ENCODE results near the gene TRIM52. TPM values are rescaled to one million over a fixed set of nuclear protein-coding genes. Genes with fewer than 3 reads are reported as not detected.

The TRIM52 gene
- total and polyA plus RNA-seq, 2 donors = 13.8 to 14.1 TPM

DNA sequence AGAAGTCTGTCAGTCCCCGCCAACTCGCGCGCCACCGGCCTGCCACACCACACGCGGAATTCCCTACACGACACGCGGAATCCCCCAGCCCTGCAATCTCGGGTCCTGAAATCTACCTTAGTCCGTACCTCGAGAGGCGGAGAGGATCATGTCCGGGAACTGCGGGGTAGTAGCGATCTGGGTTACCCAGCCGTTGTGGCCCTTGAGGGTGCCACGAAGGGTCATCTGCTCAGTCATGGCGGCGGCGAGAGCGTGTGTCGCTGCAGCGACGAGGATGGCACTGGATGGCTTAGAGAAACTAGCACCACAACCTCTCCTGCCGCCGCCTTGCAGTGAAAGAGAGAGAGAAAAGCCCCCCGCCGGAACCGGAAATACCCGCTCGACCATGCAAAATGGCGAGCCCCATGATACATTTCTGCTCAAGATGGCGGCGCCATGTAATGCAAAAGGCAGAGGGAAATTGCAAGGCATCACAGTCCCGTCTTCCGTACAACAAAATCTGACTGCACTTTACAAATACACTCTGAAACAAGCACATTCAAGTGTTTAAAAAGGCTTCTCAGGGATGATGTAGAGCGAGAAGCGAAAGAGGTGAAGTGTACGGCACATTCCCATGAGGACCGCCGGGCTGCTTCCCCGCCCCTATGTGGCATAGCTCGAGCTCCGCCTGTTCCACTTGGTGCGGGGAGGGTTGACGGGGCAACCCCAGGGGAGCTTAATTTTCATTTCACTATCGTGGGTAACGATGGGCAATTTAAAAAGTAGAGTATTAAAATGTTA, 17.2 kb downstream of the TRIM52 start, which contains the start of gene RACK1:
TSS of gene RACK1 (minus strand) at position 343 of the 780 bp plus-strand sequence. CDS start at position 237, 106 bp downstream.
- DNase-seq (ENCODE audit: extremely low spot score) = peak; percentile 91
- under 1% methylated on average over 50 of the region's 50 CpGs for WGBS

DNA sequence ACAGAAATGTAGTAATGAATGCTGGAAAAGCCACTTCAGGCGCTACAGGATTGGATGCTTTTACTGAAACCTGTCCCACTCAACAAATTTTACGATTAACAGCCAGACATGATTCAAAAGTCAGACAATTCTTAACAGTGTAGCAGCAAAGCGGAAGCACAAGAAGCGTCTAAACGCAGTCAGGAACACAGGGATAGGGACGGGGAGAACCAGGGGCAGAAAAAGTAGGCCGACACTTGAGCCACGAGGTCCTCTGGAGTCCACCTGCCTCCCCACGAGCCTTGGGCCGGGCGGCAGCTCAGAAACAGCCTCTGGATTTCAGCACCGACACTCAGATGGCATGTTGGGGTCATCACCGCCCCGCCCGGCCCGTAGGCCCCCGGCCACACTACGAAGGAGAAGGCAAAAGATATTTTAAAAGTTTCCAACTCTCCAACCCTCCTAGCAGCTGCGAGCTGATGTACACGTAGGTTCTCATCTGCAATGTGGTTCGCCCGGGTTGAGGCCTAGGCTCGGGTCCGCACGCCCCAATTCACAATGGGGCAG, 17.9 kb downstream of the TRIM52 start:
- DNase-seq (ENCODE audit: extremely low spot score) = no peak
- 1% methylated on average over 25 of the region's 25 CpGs for WGBS
- H3K4me1 ChIP-seq (ENCODE audit: insufficient read depth) = peaks cover 2% of the 10 kb centered on the region

More for the DNA sequence above, 17.2 kb downstream of the TRIM52 start, which contains the start of gene RACK1:
- peaks cover 2% of the 10 kb centered on the region for H3K4me1 ChIP-seq (ENCODE audit: insufficient read depth)
- H3K36me3 ChIP-seq (ENCODE audit: insufficient read depth) = peaks cover 6% of the 10 kb centered on the region
- peak within 1 kb of the TSS; percentile 77 for H3K27ac ChIP-seq (ENCODE audit: low read depth)
- peak within 1 kb of the TSS; percentile 66 for H3K4me3 ChIP-seq (ENCODE audit: low read depth, low read length)

DNA sequence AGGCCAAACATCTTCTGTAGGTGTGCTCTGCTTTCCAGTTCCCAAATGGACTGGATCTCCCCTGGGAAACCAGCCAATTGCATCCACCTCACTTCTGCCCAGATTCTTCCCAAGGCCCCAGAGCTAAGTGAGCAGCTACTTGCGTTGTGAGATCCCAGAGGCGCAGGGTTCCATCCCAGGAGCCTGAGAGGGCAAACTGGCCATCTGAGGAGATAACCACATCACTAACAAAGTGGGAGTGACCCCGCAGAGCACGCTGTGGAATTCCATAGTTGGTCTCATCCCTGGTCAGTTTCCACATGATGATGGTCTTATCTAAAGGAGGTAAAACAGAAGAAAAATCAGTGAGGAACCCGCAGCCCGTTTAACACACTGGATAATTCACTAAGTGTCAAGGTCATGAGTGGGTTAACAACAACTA, 18.9 kb downstream of the TRIM52 start:
- WGBS = 37% methylated on average over 6 of the region's 6 CpGs
- Histone ChIP-seq H3K4me1 (ENCODE audit: insufficient read depth) (peaks cover 2% of the 10 kb centered on the region), H3K36me3 (ENCODE audit: insufficient read depth) (peaks cover 6% of the 10 kb centered on the region), H3K27ac (ENCODE audit: low read depth) (no peak overlapping the region), H3K4me3 (ENCODE audit: low read depth, low read length) (no peak overlapping the region)
- no peak for DNase-seq (ENCODE audit: extremely low spot score)

More for the DNA sequence above, 17.9 kb downstream of the TRIM52 start:
- Histone ChIP-seq H3K4me3 (ENCODE audit: low read depth, low read length) (peak overlapping the region; percentile 66), H3K36me3 (ENCODE audit: insufficient read depth) (peaks cover 6% of the 10 kb centered on the region), H3K27ac (ENCODE audit: low read depth) (peak overlapping the region; percentile 77)

DNA sequence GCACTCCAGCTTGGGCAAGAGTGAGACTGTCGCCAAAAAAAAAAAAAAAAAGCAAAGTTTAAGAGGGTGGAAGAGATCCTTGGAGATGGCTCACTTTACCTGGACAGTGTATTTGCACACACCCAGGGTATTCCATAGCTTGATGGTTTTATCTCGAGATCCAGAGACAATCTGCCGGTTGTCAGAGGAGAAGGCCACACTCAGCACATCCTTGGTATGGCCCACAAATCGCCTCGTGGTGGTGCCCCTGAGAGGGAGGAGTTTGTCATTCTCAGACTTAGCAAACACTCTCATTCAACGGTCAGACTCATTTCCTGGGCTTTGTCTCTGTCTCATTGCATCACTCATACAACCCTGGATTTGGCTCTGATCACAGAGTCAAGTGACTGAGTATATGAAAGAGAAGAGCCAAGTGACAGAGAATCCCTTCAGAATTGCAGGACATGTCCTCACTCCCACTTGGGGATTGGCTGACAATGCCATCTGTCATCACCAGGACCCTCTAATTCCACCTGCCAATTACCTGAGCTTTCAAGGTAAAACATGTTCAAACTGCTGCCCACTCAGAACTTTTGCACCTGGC, 19.5 kb downstream of the TRIM52 start:
- Histone ChIP-seq H3K4me1 (ENCODE audit: insufficient read depth) (peaks cover 2% of the 10 kb centered on the region), H3K36me3 (ENCODE audit: insufficient read depth) (peaks cover 6% of the 10 kb centered on the region), H3K27ac (ENCODE audit: low read depth) (no peak overlapping the region), H3K4me3 (ENCODE audit: low read depth, low read length) (no peak overlapping the region)
- no peak for DNase-seq (ENCODE audit: extremely low spot score)
- 51% methylated on average over 6 of the region's 6 CpGs for WGBS

DNA sequence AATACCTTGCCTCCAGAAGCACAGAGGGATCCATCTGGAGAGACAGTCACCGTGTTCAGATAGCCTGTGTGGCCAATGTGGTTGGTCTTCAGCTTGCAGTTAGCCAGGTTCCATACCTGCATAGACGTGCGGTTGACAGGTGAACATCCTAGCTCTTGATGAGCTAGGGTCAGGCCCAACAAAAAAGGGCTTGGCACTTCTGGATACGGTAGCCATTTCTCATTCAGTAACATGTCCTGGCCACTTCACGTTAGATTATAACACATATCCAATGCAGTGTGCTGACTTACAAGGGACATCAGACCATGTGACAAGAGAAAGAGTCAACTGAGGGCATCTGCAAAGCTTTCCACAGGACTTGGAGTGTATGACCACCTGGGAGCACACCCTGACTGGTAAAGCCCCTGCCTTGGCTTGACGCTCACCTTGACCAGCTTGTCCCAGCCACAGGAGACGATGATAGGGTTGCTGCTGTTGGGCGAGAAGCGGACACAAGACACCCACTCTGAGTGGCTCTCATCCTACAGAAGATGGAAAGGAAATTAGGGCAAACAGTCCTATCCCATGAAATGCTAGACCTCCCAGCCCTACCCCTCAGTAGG, 21.8 kb downstream of the TRIM52 start:
- Histone ChIP-seq H3K4me1 (ENCODE audit: insufficient read depth) (no peaks in the 10 kb centered on the region), H3K36me3 (ENCODE audit: insufficient read depth) (peaks cover 6% of the 10 kb centered on the region), H3K27ac (ENCODE audit: low read depth) (no peak overlapping the region), H3K4me3 (ENCODE audit: low read depth, low read length) (no peak overlapping the region)
- 93% methylated on average over 9 of the region's 9 CpGs for WGBS
- no peak for DNase-seq (ENCODE audit: extremely low spot score)

DNA sequence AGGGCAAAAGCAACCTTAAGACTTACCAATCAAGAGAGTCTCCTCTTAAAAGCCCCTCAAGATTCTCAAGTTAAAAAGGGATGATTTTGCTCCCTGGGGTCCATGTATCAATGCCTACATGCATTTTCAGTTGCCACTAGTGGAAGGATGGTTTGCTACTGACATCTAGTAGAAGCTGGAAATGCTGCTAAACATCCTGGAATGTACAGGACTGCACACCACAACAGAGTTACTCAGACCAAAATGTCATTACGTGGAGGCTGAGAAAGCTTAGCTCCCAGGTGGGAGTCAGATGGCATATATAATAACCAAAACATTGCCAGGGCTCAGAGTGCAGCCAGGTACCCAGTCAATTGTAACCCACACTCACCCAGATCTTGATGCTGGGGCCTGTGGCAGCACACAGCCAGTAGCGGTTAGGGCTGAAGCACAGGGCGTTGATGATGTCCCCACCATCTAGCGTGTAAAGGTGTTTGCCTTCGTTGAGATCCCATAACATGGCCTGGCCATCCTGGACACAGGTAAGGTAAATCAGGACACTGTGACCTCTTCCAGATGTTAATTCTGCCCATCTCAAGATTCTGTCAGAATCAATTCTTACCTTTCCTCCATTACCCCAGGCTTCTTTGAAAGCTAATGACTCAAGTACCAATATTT, 23.1 kb downstream of the TRIM52 start:
- Histone ChIP-seq H3K4me1 (ENCODE audit: insufficient read depth) (no peaks in the 10 kb centered on the region), H3K4me3 (ENCODE audit: low read depth, low read length) (no peak overlapping the region), H3K27ac (ENCODE audit: low read depth) (no peak overlapping the region), H3K36me3 (ENCODE audit: insufficient read depth) (peaks cover 6% of the 10 kb centered on the region)
- WGBS = 88% methylated on average over 5 of the region's 5 CpGs
- no peak for DNase-seq (ENCODE audit: extremely low spot score)

DNA sequence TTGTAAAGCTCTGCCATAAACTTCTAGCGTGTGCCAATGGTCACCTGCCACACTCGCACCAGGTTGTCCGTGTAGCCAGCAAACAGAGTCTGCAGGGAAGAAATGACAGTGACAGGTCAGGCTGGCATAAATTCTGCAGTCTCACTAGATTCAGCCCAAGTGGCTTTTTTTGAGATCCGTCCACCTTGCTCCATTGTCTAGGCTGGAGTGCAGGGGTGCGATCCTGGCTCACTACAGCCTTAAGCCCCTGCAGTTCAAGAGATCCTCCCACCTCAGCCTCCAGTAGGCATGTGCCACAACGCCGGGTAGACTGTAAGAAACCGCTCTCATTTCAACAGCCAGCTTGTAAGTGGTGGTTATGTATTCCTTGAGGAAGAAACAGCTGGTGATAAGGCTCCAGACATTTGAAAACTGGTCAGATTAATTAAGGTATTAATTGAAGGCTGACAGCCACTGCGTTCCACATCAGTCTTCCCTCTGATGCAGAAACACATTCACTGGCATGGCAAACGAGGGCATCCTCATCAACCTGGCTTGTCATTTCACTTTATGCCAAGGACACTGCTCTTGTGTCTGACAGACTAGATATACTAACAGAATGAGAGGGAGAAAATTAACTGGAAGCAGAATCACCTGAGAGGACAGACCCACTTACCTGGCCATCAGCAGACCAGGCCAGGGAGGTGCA, 23.8 kb downstream of the TRIM52 start:
- H3K36me3 ChIP-seq (ENCODE audit: insufficient read depth) = peaks cover 6% of the 10 kb centered on the region
- no peaks in the 10 kb centered on the region for H3K4me1 ChIP-seq (ENCODE audit: insufficient read depth)
- no peak for DNase-seq (ENCODE audit: extremely low spot score)
- H3K27ac ChIP-seq (ENCODE audit: low read depth) = peak overlapping the region; percentile 42
- no peak overlapping the region for H3K4me3 ChIP-seq (ENCODE audit: low read depth, low read length)
- WGBS = 88% methylated on average over 10 of the region's 10 CpGs

DNA sequence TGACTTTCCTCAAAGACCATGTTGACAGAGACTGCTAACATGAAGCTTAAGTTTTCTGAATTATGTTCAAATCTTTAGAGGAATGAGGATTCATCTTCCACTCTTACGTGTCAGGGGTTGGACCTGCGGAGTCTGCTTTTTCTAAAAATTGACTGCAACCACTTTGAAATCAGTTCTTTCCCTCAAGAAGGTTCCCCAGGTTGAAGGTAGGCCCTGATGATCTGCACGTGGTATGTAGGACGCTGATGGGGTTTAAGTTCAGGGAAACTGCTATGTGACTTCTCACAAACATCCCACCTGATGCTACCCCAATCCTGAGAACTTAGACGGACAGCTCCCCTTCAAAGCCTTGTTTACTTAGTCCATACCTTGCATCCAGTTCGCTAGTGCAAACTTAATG, 24.5 kb downstream of the TRIM52 start:
- no peaks in the 10 kb centered on the region for H3K4me1 ChIP-seq (ENCODE audit: insufficient read depth)
- WGBS = 81% methylated on average over 6 of the region's 6 CpGs
- DNase-seq (ENCODE audit: extremely low spot score) = no peak
- H3K4me3 ChIP-seq (ENCODE audit: low read depth, low read length) = no peak overlapping the region
- H3K36me3 ChIP-seq (ENCODE audit: insufficient read depth) = peaks cover under 1% of the 10 kb centered on the region
- H3K27ac ChIP-seq (ENCODE audit: low read depth) = no peak overlapping the region

DNA sequence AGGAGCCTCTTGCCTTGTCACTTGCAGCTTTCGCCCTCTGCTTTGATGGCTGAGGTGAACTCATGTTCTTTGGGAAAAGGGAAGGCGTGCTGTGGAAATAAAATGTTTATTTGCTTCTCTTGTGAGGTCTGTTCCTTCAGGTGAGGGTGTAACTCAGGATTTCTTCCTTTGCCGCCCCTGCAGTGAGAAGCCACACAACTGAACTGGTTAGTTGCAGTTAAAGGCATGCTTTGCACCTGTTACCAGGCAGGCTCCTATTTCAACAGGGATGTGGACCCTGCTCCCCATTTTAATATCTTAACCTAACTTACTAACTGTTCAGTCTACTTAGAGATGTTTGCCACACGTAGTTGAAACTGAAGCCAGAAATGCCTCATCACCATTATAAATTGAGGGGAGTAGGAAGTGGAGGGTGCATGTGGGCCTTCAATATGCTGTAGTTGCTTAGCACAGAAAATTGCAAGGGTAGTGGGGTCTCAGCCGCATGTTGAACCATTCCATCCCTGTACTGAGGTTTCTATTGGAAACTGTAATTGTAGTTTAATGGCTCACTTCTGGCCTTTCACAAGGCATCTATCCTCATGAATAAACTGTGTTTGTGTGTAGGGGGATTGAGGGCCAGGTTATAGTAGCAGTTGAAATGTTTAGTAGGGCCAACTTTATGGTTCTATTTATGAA, 25.1 kb downstream of the TRIM52 start:
- no peaks in the 10 kb centered on the region for H3K4me1 ChIP-seq (ENCODE audit: insufficient read depth)
- 68% methylated on average over 5 of the region's 5 CpGs for WGBS
- H3K36me3 ChIP-seq (ENCODE audit: insufficient read depth) = no peaks in the 10 kb centered on the region
- no peak overlapping the region for H3K27ac ChIP-seq (ENCODE audit: low read depth)
- H3K4me3 ChIP-seq (ENCODE audit: low read depth, low read length) = no peak overlapping the region
- DNase-seq (ENCODE audit: extremely low spot score) = no peak

DNA sequence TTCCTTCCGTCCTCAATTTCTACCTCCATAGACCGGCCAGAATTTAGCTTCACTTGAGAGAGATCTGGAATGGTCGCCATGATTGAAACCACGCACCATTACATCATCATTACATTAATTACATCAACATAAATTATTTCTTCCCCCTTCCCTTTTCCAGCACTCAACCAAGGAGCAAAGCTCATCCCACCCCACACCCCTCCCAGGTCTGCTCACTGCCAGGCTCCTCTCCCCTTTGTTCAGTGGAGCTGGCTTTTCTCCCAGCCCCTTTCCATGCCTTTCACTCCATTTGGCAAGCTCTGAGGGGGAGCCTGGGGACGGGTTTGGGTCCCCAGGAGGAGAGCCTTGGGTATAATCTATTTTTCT, 25.6 kb downstream of the TRIM52 start:
- no peaks in the 10 kb centered on the region for H3K36me3 ChIP-seq (ENCODE audit: insufficient read depth)
- H3K4me1 ChIP-seq (ENCODE audit: insufficient read depth) = no peaks in the 10 kb centered on the region
- 76% methylated on average over 5 of the region's 5 CpGs for WGBS
- DNase-seq (ENCODE audit: extremely low spot score) = no peak
- no peak overlapping the region for H3K4me3 ChIP-seq (ENCODE audit: low read depth, low read length)
- no peak overlapping the region for H3K27ac ChIP-seq (ENCODE audit: low read depth)

DNA sequence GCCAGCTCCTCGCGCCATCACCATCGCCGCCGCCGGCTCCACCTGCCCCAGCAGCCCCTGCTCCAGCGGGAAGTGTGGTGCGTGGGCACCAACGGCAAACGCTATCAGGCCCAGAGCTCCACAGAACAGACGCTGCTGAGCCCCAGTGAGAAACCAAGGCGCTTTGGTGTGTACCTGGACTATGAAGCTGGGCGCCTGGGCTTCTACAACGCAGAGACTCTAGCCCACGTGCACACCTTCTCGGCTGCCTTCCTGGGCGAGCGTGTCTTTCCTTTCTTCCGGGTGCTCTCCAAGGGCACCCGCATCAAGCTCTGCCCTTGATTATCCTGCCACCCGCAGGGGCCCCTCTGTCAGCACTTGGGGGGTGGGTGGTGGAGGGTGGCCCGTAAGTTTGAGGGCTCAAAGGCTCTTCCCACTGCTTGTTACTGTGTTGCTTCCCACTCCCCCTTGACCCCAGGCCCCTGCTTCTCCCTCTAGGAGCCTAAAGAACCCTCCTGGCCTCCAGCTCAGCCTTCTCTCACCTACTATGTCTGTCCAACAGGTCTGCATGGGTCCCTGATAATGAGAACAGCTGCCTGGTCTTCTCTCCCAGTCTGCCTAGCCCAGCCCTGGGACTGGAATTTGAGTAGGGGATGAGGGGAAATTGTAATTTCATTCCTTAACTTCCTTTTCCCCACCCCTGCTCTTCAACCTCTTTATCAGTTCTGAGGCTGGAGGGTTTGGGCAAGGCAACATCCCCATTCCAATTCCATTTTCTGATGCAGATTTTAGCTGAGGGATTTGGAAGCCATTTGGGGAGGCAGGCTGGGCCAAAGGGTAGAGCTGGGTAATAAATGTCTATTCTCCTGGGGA, 26.3 kb downstream of the TRIM52 start:
- no peak overlapping the region for H3K4me3 ChIP-seq (ENCODE audit: low read depth, low read length)
- no peak overlapping the region for H3K27ac ChIP-seq (ENCODE audit: low read depth)
- DNase-seq (ENCODE audit: extremely low spot score) = no peak
- WGBS = 84% methylated on average over 22 of the region's 22 CpGs
- H3K4me1 ChIP-seq (ENCODE audit: insufficient read depth) = no peaks in the 10 kb centered on the region
- H3K36me3 ChIP-seq (ENCODE audit: insufficient read depth) = no peaks in the 10 kb centered on the region

Data from urinary bladder (tissue), 4 donors.